PFSK-1 (cell line): ENCODE data around the gene AXIN2.

Experiments used
- FOXP2 ChIP-seq: optimal IDR thresholded peaks from 2 replicates; pipeline ENCODE3; 2011; ENCODE audit warnings: borderline replicate concordance, control low read depth, inconsistent platforms; ENCODE audit not compliant: insufficient read depth; ENCODE audit errors: extremely low read length, extremely low read depth
- POLR2AphosphoS5 ChIP-seq: IDR thresholded peaks from 2 replicates; pipeline ENCODE4 v1.6.1; 2012; ENCODE audit warnings: low read depth, mild to moderate bottlenecking, control low read depth, low read length, moderate library complexity
- REST ChIP-seq, 2 experiments: IDR thresholded peaks; 2 replicates each; pipeline versions ENCODE4 v1.6.1 to v1.8.0; 2011 to 2012; ENCODE audit warnings: low read depth in 2 of 2, low read length in 2 of 2, control low read depth in 1 of 2, inconsistent platforms in 1 of 2, mild to moderate bottlenecking in 1 of 2, moderate library complexity in 1 of 2; ENCODE audit not compliant: insufficient read depth in 1 of 2
- SIN3A ChIP-seq: IDR thresholded peaks from 2 replicates; pipeline ENCODE4 v1.6.1; 2012; ENCODE audit warnings: mild to moderate bottlenecking, low read length, moderate library complexity, borderline replicate concordance; ENCODE audit not compliant: insufficient read depth
- TAF1 ChIP-seq: IDR thresholded peaks from 2 replicates; pipeline ENCODE4 v1.6.1; 2012; ENCODE audit warnings: low read length, control low read depth, borderline replicate concordance; ENCODE audit not compliant: insufficient read depth

The AXIN2 gene

DNA sequence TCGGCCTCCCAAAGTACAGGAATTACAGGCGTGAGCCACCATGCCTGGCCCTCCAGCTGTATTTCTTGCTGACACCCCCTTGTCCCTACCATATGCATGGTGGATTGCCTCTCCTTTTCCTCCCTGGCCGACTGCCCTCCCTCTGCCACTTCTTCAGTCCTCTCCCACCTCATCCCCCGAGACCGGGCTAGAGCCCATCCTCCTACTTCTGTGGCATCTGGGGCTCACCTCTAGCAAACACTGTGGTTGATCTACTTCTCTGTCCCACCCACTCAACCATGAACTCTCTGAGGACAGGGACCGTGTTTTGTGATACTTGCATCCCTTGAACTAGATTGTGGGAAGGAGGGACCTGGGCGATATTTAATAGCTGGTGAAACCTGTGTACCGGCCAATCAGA lies 7.5 kb upstream of the AXIN2 start:
- TF ChIP-seq REST (IDR thresholded peaks at IDR 0.05; ENCODE audit: insufficient read depth in 1 of 2, low read depth in 2 of 2, low read length in 2 of 2) (no peak), SIN3A (no peak), TAF1 (no peak), FOXP2 (no peak), POLR2AphosphoS5 (no peak)

GRCh38 chr17:65567566-65567965 lies 6.1 kb upstream of the AXIN2 start:
- no peak for TF ChIP-seq POLR2AphosphoS5
- no peak for TF ChIP-seq FOXP2
- TF ChIP-seq TAF1 = no peak
- no peak for TF ChIP-seq REST (IDR thresholded peaks at IDR 0.05; ENCODE audit: insufficient read depth in 1 of 2, low read depth in 2 of 2, low read length in 2 of 2)

DNA sequence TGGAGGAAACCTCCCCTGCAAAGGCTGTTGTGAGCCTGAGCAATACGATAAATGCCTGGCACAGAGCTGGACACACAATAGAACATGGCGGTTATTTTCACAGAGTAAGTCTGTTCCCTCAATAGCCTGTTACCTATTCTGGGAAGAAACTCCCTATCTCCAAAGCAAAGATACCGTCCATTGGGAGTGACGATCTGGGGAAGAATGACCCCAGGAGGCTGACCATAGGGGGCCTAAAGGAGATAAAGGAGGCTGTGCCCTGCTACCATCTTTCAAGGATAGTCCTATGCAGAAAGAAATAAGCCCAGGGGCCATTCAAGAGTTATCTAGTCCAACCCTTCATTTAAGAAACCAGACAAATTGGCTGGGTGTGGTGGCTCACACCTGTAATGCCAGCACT lies 4.1 kb upstream of the AXIN2 start:
- TF ChIP-seq REST (IDR thresholded peaks at IDR 0.05; ENCODE audit: insufficient read depth in 1 of 2, low read depth in 2 of 2, low read length in 2 of 2) = no peak
- no peak for TF ChIP-seq FOXP2
- TF ChIP-seq TAF1 = no peak
- no peak for TF ChIP-seq POLR2AphosphoS5
- TF ChIP-seq SIN3A = no peak

DNA sequence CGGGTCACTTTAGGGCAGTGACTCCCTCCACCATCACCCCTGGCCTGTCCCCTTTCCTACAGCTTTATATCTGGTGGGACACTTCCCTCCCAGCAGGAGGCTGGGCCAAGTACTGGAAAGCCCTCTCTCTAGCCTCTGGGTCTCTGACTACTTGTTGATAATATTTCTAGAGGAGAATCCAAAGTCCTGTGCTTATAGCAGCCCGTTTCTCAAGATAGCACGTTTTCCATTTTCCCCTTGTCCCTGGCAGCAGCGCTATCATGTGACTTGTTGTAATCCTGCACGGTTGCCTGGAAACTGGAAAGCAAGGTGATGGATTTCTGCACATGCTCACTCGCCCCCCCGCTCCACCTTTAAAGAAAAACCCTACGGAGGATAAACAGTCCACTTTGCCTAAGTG lies 3.3 kb upstream of the AXIN2 start:
- no peak for TF ChIP-seq FOXP2
- no peak for TF ChIP-seq POLR2AphosphoS5
- no peak for TF ChIP-seq SIN3A
- no peak for TF ChIP-seq TAF1
- TF ChIP-seq REST (IDR thresholded peaks at IDR 0.05; ENCODE audit: insufficient read depth in 1 of 2, low read depth in 2 of 2, low read length in 2 of 2) = no peak

GRCh38 chr17:65562206-65562531 lies 721 bp upstream of the AXIN2 start:
- TF ChIP-seq FOXP2 (no peak), REST (IDR thresholded peaks at IDR 0.05; ENCODE audit: insufficient read depth in 1 of 2, low read depth in 2 of 2, low read length in 2 of 2) (no peak), SIN3A (no peak), TAF1 (no peak), POLR2AphosphoS5 (no peak)
